T-helper 2 cell treated with Interferon-gamma antibody and Interleukin-4, amounts not matched to agents 100 ng/mL and 5 ng/mL, for 36 hours (primary cell): ENCODE data around the gene MYO1B. TPM values are rescaled to one million over a fixed set of nuclear protein-coding genes. Genes with fewer than 3 reads are reported as not detected.

Source experiments
- intact Hi-C: fragments of 100-400 bp; cut with micrococcal nuclease; formaldehyde crosslinking; loops from one replicate; pipeline ENCODE4 v1.15.1; 2023
- total RNA-seq: library from RNA; stranded (reverse); gene quantifications from 2 replicates; pipeline ENCODE4 v1.2.3, GENCODE V29; 2022

MYO1B gene
- total RNA-seq, 1 donor from 2014 or later = 2.8 TPM

DNA sequence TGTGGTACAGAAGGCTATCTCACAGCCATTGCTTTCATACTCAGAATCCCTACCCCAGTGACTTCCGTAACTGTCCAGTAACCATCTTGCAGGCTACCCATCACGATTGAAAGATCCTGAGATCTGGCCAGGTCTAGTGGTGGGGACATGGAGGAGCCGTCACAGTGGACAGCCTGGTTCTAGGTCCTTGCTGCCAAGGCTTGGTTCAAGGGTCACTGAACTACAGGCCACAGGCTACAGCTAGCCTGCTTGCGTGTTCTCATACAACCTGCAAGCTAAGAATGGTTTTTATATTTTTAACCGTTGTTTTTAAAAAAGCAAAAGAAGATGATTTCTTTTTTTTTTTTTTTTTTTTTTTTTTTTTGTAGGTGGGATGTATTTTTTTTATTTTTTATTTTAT is 151.6 kb downstream of the MYO1B start:
- intact Hi-C loops = no loop called here

DNA sequence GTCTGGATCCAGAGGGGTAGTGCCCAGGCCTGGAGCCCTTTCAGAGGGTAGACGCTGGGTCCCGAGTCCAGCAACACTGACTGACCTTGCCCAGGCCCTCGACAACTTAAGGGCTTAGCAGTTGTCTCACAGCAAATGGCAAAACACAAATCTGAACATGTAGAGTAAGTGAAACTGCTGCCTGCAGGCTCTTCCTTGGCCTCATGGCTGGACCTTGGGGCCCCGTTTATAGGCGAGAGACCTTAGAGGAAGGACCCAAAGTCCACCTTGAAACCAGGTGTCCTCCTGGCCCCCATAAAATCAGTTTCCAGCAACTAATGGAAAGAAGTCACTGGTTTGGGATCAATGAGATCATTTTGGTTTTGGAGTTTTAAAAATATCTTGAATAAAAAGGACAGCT is 154.4 kb downstream of the MYO1B start:
- intact Hi-C loops = no loop called here

DNA sequence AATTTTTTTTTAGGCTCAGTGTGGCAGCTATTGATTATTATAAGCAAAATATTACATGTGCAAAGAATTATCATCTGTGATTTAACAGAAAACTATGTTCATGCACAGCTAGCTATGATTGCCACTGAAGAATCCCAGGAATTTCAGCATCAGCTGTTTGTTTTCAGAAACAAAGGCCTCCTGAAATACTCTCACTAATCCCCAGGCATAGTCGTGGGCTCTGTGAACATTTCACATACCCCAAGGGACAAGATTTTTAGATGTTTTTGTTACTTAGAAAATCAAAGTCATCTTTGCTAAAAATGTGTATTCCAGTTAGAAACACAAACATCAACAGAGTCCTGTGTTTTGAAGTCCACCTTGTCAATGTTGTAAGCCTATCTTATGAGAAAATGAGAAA is 156.1 kb downstream of the MYO1B start:
- intact Hi-C loops = no loop called here

DNA sequence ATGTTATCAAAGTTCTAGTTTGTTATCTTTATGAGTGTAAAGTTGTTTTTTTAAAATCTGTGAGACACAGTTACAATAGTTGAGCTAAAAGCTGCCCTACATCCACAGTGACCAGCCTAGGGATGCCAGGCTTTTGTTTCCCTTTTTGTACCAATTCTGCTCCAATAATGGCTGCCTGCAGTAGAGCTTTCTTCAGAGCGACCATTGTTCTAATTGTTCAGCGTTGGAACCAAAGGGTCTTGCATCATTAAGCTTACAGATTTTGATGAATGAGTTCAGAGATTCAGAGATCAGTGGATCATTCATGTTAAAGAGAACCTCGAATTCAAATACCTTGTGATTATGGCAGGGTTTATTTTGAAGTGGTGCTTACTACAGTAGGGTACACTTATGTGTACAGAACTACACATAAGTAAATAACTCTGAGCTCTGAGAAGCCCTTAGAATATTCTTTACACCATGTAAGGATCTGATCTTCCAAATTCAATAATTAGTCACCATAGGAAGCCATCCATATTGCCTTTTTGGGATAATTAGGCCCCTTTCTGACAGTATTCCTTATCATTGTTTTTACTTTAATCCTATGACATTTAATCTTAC is 157.9 kb downstream of the MYO1B start:
- intact Hi-C loops = no loop called here

- intact Hi-C loops = no loop called here
Observed at GRCh38 chr2:191404568-191404991, 159.4 kb downstream of the MYO1B start.

DNA sequence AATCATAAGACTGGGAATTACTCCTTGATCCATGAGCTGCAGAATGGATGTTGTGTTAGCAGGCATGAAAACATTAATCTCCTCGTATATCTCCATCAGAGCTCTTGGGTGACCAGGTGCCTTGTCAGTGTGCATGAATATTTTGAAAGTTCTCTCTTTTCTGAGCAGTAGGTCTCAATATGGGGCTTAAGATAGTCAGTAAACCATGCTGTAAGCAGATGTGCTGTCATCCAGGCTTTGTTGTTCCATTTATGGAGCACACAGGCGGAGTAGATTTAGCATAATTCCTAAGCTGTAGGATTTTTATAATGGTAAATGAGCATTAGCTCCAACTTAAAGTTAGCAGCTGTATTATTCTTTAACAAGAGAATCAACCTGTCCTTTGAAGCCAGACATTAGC is 160.3 kb downstream of the MYO1B start:
- intact Hi-C loops = no loop called here

GRCh38 chr2:191410646-191411436 is 165.6 kb downstream of the MYO1B start:
- intact Hi-C loops = no loop called here

- intact Hi-C loops = no loop called here
Observed at GRCh38 chr2:191411472-191411871, 166.3 kb downstream of the MYO1B start.

GRCh38 chr2:191412353-191412752 is 167.1 kb downstream of the MYO1B start:
- intact Hi-C loops = no loop called here

DNA sequence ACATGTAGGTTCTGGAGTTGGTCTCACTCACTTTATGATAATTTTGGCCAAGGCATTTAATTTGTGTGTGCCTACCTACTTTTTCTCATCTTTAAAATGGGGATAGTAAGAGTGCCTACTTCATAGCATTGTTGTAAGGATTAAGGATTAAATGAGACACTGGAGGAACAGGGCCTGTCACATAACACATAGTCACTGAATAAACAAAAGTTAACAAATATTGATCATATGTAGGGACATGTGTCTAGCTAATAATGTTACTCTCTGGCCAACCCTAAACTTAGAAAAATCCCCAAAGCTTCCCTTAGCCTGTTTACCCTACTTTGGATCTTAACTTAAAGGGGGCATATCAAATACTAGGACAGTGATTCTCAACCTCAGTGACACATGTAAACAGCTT is 169.9 kb downstream of the MYO1B start:
- intact Hi-C loops = no loop called here

DNA sequence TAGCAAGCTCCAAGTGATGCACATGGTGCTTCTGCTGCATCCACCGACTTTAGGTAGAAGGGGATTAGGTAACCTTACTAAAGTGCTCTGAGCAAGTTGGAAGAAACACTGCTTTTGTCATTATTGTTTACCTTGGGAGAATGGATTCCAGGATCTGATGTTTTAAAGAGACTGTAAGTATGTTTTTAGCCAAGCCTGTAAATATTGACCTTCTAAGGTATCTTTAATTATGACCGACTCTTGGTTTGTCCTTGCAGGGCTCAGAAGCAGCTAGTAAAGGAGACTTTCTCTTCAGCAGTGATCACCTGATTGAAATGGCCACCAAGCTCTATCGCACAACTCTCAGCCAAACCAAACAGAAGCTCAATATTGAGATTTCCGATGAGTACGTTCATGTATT is 170.7 kb downstream of the MYO1B start:
- intact Hi-C loops = no loop called here

GRCh38 chr2:191417746-191418145 is 172.5 kb downstream of the MYO1B start:
- intact Hi-C loops = no loop called here

GRCh38 chr2:191421950-191422349 is 176.7 kb downstream of the MYO1B start:
- intact Hi-C loops = no loop called here

- intact Hi-C loops = no loop called here
Observed at GRCh38 chr2:191427031-191427430, 181.8 kb downstream of the MYO1B start.

GRCh38 chr2:191428141-191428540 is 182.9 kb downstream of the MYO1B start:
- intact Hi-C loops = no loop called here

DNA sequence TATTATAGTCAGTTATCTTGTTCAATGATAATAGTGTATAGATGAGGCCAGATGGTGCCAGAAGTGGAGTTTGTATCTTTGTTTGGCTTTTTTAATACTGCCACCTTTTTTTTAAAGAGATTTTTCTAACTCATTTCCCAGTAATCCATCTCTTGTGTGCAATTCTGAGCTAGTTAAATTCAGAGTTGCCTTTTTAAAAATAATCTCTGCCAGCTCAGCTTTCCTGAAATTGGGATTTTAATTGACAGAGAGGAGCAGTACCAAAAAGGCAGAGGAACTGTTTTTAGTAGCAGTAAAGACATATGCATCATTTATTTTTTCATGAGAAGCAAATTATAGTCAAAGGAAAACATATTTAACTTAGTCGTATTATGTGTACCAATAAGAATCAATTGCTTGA is 185.3 kb downstream of the MYO1B start:
- intact Hi-C loops = no loop called here

DNA sequence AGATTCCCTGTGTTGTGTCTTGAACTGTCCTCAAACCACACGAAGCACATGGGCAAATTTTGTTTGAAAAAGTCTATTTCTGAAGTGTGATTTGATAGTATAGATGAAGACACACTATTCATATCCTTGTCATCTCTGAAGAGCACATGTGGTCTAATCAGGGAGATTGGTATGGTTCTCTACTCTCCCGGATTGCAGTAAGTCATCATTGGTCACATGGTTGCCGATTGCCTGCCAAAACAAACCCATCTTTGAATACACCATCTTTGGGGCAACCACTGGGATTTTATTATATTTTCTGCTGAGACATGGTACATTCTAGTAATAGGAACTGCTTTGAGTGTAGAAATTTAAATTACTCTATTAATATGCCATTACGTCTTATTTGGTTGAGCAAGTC is 186.9 kb downstream of the MYO1B start:
- intact Hi-C loops = no loop called here

DNA sequence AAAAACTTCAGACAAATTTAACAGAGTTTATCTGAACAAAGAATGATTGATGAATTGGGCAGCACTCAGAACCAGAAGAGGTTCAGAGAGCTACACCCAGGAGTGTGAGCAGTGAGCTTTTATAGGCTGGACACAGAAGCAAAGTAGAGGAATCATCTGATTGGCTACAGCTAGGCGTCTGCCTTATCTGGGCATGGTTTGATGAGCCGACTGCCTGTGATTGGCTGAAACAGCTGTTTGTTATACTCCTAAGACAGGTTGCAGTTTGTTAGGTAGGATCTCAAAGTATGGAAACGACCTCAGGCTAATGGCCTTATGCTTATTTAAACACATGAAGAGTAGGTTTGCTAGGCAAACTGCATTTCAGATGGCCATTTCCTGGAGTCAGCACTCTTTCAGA is 188.9 kb downstream of the MYO1B start:
- intact Hi-C loops = no loop called here

- intact Hi-C loops = no loop called here
Observed at GRCh38 chr2:191435141-191435540, 189.9 kb downstream of the MYO1B start.

GRCh38 chr2:191436368-191437055 is 191.3 kb downstream of the MYO1B start:
- intact Hi-C loops = no loop called here

DNA sequence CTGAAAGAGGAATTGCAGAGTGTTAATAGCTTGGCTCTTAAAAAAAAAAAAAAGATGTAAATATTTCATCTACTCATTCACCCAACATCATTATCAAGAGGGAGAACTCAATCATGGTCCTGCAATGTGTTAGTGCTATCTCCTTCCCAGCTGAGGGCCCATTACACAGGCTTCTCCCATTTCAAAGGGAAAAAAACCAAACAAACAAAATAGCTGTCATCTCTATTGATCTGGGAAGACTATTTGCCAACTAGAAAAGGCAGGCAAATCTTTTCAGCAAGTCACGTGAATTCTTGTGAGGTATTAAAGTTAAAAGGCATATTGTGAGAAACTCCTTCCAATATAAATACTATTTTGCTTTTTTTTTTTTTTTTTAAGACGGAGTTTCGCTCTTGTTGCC is 194.3 kb downstream of the MYO1B start:
- intact Hi-C loops = no loop called here

- intact Hi-C loops = no loop called here
Observed at GRCh38 chr2:191441496-191442214, 196.5 kb downstream of the MYO1B start.
